Retinal pigment epithelial cell (primary cell): ENCODE measurements around the gene SPRYD3.

Source experiments
- DNase-seq: peaks from one replicate; pipeline ENCODE4 v3.0.0-alpha.2; 2010; ENCODE audit warnings: low read depth
- H3K4me3 ChIP-seq: 2 replicates; pipeline ENCODE4 v1.5.1; 2011; ENCODE audit warnings: mild to moderate bottlenecking, low read length, control low read depth, moderate library complexity
- CTCF ChIP-seq: conservative IDR thresholded peaks from 2 replicates; pipeline ENCODE4 v1.5.1; 2011; ENCODE audit warnings: low read depth, low read length, control low read depth, inconsistent platforms

The SPRYD3 gene

GRCh38 chr12:53063708-53064612, 15.2 kb downstream of the SPRYD3 start:
- peak; percentile 13 for TF ChIP-seq CTCF
- no peak overlapping the region for H3K4me3 ChIP-seq
- no peak for DNase-seq

DNA sequence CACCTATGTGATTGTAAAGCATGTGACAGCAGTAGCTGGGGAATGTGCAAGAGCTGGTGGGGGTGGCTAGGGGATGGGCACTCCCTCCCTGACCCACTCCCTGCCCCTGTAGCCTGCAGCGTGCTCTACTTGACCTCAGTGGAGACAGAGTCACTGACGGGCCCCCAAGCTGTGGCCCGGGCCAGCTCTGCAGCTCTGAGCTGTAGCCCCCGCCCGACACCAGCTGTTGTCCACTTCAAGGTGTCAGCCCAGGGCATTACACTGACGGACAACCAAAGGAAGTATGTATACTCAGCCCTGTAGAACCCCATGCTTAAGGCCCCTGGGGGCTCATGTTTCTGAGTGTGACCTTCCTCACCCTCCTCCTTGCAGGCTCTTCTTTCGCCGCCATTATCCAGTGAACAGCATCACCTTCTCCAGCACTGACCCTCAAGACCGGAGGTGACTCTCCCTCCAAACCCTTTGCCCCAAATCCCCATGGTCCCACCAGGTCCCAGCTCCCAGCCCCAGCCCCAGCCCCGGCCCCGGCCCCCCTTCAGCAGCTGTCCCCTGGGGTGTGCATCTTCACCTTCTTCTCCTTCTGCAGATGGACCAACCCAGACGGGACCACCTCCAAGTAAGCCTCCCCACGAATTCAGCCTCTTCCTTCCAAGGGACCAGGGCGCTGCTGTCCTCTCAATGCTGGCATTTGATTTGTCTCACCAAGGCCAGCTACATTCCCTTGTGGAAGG, 16.0 kb downstream of the SPRYD3 start:
- DNase-seq = no peak
- H3K4me3 ChIP-seq = no peak overlapping the region
- no peak for TF ChIP-seq CTCF

DNA sequence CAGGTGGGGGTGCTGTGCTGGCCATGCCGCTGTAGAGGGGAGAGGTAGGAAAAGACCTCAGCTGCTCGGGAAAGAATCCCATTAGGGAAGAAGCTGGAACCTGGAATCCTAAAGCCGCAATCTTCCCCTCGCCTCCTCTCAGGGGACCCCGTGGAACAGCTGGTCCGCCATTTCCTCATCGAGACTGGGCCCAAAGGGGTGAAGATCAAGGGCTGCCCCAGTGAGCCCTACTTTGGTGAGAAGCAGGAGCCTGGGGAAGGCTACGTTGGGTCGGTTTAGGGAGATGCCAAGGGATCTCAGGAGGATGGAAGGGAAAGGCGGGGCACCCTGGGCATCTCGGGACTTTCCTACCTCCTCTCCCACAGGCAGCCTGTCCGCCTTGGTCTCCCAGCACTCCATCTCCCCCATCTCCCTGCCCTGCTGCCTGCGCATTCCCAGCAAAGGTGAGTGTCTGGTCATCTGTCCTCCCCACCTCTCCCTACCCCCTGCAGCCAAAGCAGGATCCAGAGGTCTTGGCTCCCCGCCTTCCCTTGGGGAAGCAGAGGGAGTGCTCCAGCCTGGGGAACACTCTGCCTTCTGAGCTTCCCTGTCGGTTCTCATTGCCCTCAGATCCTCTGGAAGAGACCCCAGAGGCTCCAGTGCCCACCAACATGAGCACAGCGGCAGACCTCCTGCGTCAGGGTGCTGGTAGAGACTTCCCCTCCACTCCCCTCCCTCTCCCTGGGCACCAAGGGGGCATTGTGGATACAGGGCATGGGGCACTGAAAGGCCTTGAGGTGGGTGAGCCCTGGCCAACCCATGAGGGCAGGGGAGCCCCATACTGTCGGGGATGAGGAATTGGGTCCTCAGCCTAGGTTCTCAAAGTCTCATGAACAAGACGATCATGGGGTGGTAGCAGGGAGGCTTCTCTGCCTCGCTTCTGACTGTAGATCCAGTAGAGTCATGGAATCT, 16.9 kb downstream of the SPRYD3 start:
- DNase-seq = no peak
- TF ChIP-seq CTCF = no peak
- H3K4me3 ChIP-seq = no peak overlapping the region

- H3K4me3 ChIP-seq = no peak overlapping the region
- DNase-seq = no peak
- peak; percentile 43 for TF ChIP-seq CTCF
Measured at GRCh38 chr12:53061404-53062010, 17.7 kb downstream of the SPRYD3 start.

- TF ChIP-seq CTCF = no peak
- H3K4me3 ChIP-seq = no peak overlapping the region
- no peak for DNase-seq
Measured at GRCh38 chr12:53060721-53061276, 18.4 kb downstream of the SPRYD3 start.

GRCh38 chr12:53060064-53060720, 19.0 kb downstream of the SPRYD3 start:
- H3K4me3 ChIP-seq = no peak overlapping the region
- DNase-seq = no peak
- no peak for TF ChIP-seq CTCF
